Measurements from ENCODE around the gene RYR1. TPM values are rescaled to one million over a fixed set of nuclear protein-coding genes. Genes with fewer than 3 reads are reported as not detected.
A peak's percentile ranks its signal among the peaks of the same experiment; 100 is the strongest.
"Not testable (repeated sequence)": the region's sequence is repeated elsewhere in the genome, so short reads cannot be mapped to it uniquely, and the experiment has no call there.

Gene RYR1
- total RNA-seq, 2 donors from 2014 or later, result 1.3 to 5.6 TPM

DNA sequence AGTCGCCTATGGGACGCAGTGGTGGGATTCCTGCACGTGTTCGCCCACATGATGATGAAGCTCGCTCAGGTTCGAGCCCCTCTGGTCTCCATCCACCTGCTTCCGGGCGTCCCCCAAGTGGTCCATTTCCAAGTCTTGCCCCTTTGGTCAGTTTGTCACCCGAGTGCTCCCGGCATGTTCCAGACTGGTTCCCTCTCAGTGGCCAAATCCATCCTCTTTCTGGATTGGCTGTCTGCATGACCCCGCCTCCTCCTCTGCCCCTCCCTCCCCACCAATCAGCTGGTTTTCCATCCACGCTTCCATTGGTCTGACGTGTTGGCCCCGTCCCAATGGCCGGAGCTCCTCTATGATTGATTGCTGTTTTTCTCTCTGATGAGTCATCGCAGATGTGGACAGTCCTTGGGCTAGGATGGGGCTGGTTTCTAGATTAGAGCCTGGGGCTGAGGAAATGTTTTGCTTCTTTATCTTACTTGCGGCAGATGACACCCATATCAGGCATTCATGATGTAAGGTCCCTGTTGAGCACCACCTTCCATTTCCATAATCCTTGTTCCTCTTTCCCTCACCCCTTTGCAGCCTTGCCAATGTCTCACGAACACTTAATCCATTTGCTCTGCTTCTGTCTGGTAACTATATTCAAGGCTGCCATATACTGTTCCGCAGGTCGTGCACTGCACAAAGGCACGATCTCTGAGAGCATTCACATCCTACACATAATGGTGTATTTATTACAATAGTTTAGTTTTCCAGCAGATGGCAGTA, 110.5 kb downstream of the RYR1 start:
- intact Hi-C loops (cut with DNase I), result no loop called here
- peak; percentile 94 for DNase-seq (ENCODE audit: low spot score)

- intact Hi-C loops (cut with DNase I), result loop anchor here in 1 of 2 donors (1.0 kb wide), 1 partner anchor 28 kb away; no protein-coding TSS in a partner anchor
- peak; percentile 41 for DNase-seq (ENCODE audit: low spot score)
Observed at GRCh38 chr19:38544569-38545315, 111.3 kb downstream of the RYR1 start.

DNA sequence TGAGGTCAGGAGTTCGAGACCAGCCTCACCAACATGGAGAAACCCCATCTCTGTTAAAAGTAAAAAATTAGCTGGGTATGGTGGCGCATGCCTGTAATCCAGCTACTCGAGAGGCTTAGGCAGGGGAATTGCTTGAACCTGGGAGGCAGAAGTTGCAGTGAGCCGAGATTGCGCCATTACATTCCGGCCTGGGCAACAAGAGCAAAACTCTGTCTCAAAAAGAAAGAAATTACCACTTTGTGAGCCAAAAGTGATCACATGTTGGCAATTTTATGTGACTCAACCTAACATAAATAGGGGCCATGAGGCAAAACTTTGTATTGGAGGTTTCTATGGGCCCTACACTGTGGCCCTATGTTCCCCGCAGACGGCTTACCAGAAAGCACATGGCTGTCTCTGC, 112.1 kb downstream of the RYR1 start:
- DNase-seq (ENCODE audit: low spot score), result peak; percentile 37
- intact Hi-C loops (cut with DNase I), result loop anchor here in 1 of 2 donors (1.0 kb wide), 1 partner anchor 27 kb away; no protein-coding TSS in a partner anchor

- intact Hi-C loops (cut with DNase I), result no loop called here
- no peak for DNase-seq (ENCODE audit: low spot score)
Observed at GRCh38 chr19:38547421-38547820, 113.9 kb downstream of the RYR1 start.

DNA sequence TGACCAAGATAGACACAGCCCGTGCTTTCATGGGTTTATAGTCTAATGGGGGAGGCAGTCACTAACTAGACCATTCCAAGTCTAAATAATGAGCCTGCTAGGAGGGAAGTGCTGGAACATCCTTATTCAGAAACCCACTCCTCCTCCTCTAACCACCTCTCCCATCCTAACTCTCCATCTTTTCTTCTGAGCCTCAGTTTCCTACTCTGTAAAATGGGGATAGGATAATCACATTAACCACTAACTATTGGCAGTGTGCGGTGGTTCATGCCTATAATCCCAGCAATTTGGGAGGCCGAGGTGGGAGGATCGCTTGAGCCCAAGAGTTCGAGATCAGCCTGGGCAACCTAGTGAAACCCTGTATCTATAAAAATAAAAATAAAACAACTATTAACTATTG, 115.6 kb downstream of the RYR1 start:
- intact Hi-C loops (cut with DNase I), result no loop called here
- DNase-seq (ENCODE audit: low spot score), result peak; percentile 23

DNA sequence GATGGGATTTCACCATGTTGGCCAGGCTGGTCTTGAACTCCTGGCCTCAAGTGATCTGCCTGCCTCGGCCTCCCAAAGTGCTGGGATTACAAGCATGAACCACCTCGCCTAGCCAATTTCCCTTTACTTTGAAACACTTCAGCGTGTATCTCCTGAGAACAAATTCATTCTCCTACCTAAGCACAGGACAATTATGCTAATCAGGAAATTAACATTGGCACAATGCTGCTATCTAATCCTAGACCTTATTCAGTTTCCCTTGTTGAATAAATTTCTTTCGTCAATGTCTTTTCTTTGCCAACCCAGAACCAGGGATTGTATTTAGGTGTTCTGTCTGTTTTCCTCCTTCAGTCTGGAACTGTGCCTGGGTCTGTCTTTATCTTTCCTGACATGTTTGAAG, 116.5 kb downstream of the RYR1 start:
- intact Hi-C loops (cut with DNase I), result no loop called here

DNA sequence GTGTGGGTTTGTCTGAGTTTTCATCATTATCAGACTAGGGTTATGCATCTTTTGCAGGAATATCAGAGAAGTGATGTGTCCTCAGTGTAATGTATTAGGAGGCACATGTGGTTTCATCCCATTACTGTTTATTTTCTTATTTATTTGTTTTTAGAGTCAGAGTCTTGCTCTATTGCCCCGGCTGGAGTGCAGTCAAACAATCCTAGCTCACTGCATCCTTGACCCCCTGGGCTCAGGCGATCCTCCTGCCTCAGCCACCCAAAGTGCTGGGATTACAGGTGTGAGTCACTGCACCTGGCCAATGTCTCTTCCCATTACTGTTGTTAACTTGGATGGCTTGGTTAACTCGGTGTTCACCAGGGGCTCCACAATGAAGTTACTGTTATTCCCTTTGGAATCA, 116.9 kb downstream of the RYR1 start:
- intact Hi-C loops (cut with DNase I), result no loop called here
- DNase-seq (ENCODE audit: low spot score), result no peak

More for the DNA sequence above, 116.5 kb downstream of the RYR1 start:
- DNase-seq (ENCODE audit: low spot score), result no peak

- no peak for DNase-seq (ENCODE audit: low spot score)
- intact Hi-C loops (cut with DNase I), result no loop called here
Observed at GRCh38 chr19:38551450-38551813, 117.9 kb downstream of the RYR1 start.

GRCh38 chr19:38553239-38553638, 119.7 kb downstream of the RYR1 start:
- intact Hi-C loops (cut with DNase I); DNase-seq (ENCODE audit: low spot score): not testable (repeated sequence)

GRCh38 chr19:38554676-38555141, 121.2 kb downstream of the RYR1 start:
- DNase-seq (ENCODE audit: low spot score), result no peak
- intact Hi-C loops (cut with DNase I), result no loop called here

DNA sequence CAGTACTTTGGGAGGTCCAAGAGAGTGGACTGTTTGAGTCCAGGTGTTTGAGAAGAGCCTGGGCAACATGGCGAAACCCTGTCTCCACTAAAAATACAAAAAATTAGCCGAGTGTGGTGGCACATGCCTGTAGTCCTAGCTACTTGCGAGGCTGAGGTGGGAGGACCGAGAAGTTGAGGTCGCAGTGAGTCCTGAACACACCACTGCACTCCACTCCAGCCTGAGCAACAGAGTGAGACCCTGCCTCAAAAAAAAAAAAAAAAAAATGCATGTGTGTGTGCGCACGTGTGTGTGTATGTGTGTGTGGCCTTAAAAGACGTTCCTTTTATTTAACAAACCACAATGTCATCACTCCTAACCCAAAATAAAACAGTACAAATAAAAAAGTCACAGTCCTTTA, 121.7 kb downstream of the RYR1 start:
- intact Hi-C loops (cut with DNase I), result no loop called here
- no peak for DNase-seq (ENCODE audit: low spot score)

GRCh38 chr19:38556521-38557174, 123.2 kb downstream of the RYR1 start:
- intact Hi-C loops (cut with DNase I), result no loop called here

GRCh38 chr19:38557205-38557799, 123.8 kb downstream of the RYR1 start:
- peak; percentile 42 for DNase-seq (ENCODE audit: low spot score)
- intact Hi-C loops (cut with DNase I), result no loop called here

More at GRCh38 chr19:38556521-38557174, 123.2 kb downstream of the RYR1 start:
- DNase-seq (ENCODE audit: low spot score), result no peak

GRCh38 chr19:38558933-38559332, 125.4 kb downstream of the RYR1 start:
- DNase-seq (ENCODE audit: low spot score); intact Hi-C loops (cut with DNase I): not testable (repeated sequence)

- DNase-seq (ENCODE audit: low spot score), result no peak
- intact Hi-C loops (cut with DNase I), result no loop called here
Observed at GRCh38 chr19:38559428-38560401, 126.2 kb downstream of the RYR1 start.

DNA sequence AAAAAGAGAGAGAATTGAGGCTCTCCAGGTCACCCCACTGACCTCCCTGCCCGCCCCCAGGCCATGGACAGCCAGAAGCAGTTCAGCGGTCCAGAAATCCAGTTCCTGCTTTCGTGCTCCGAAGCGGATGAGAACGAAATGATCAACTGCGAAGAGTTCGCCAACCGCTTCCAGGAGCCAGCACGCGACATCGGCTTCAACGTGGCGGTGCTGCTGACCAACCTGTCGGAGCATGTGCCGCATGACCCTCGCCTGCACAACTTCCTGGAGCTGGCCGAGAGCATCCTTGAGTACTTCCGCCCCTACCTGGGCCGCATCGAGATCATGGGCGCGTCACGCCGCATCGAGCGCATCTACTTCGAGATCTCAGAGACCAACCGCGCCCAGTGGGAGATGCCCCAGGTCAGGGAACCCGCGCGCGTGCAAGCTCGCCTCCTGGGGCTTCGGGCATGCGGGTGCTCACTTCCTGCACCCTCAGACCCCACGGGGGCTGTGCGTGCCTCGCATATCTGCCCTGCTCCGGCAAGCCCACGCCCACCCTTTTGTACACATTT, 127.6 kb downstream of the RYR1 start:
- intact Hi-C loops (cut with DNase I), result no loop called here
- DNase-seq (ENCODE audit: low spot score), result no peak

- no peak for DNase-seq (ENCODE audit: low spot score)
- intact Hi-C loops (cut with DNase I), result no loop called here
Observed at GRCh38 chr19:38561658-38562057, 128.2 kb downstream of the RYR1 start.

DNA sequence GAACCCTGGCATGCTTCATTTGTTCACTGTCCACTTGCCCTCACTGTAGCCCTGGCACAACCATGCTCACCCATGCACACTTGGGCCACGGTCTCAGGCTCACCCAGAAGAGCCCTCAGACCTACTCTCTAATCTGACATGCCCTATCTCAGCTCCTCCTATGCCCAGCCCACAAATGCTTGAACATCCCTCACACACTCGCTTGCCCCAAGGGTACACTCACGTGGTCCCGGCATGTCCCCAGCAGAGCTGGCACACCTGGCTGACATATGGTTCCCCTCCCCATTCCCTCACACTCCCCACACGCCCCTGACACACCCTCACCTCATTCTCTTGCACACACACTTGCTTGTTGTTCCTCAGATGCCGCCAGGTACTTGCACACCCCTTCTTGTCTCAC, 128.6 kb downstream of the RYR1 start:
- no peak for DNase-seq (ENCODE audit: low spot score)
- intact Hi-C loops (cut with DNase I), result no loop called here
